Ovary (tissue), 3 donors: Measurements from ENCODE around the gene LY6G6D.

Source experiments
- POLR2A ChIP-seq: fragments of 450-650 bp; IDR thresholded peaks from one replicate; pipeline ENCODE4 v1.6.1; 2017; ENCODE audit warnings: antibody characterized with exemption, mild to moderate bottlenecking, moderate library complexity
- TF ChIP-seq, protein P1 (sequence below), 3 donors: fragments of 450-650 bp in 2 of 3; fragments of 200-600 bp in 1 of 3; IDR thresholded peaks; one replicate each; pipeline versions ENCODE4 v1.5.1 to v1.8.0; 2016 to 2022; ENCODE audit warnings: antibody characterized with exemption in 3 of 3, mild to moderate bottlenecking in 1 of 3
- donor health status: DM: no; HTN: no; CAD: no.

DNA sequence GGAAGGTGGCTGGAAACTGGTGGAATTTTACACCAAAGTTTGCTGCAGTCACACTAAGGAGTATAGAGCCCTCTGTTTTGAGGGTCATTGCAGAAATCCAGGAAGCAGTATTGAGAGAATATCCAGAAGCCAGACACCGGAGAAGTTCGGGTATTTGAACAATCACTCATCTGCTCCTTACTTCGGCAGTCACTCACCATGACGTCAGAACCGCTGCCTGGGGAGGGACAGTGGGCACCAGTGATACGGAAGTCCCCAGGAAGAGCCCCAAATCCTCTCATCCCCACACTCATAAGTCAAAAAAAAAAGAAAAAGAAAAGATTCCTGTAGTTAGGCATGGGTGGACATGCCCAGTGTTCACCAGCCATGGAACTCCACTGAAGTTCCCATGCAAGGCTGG is 38.2 kb upstream of the LY6G6D start:
- TF ChIP-seq, protein P1, sequence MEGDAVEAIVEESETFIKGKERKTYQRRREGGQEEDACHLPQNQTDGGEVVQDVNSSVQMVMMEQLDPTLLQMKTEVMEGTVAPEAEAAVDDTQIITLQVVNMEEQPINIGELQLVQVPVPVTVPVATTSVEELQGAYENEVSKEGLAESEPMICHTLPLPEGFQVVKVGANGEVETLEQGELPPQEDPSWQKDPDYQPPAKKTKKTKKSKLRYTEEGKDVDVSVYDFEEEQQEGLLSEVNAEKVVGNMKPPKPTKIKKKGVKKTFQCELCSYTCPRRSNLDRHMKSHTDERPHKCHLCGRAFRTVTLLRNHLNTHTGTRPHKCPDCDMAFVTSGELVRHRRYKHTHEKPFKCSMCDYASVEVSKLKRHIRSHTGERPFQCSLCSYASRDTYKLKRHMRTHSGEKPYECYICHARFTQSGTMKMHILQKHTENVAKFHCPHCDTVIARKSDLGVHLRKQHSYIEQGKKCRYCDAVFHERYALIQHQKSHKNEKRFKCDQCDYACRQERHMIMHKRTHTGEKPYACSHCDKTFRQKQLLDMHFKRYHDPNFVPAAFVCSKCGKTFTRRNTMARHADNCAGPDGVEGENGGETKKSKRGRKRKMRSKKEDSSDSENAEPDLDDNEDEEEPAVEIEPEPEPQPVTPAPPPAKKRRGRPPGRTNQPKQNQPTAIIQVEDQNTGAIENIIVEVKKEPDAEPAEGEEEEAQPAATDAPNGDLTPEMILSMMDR (IDR thresholded peaks at IDR 0.05) = no peak
- no peak for TF ChIP-seq POLR2A
